B cell (primary cell): ENCODE results near the gene TNIP1. TPM values are rescaled to one million over a fixed set of nuclear protein-coding genes. Genes with fewer than 3 reads are reported as not detected.

ENCODE experiments used
- ATAC-seq: fragments of 200-7000 bp; cut with Tn5 transposase; one replicate; pipeline ENCODE4 v1.10.0; 2021; ENCODE audit warnings: low read depth, mild to moderate bottlenecking, moderate number of reproducible peaks, moderate library complexity
- CTCF ChIA-PET: fragments of 350-600 bp; sonication (Branson Sonifier 250); formaldehyde crosslinking; loops from one replicate; lab custom pipeline; 2021; ENCODE audit warnings: antibody characterized with exemption, inconsistent platforms; lab: Charles Lee
- POLR2A ChIA-PET: fragments of 350-600 bp; sonication (Branson Sonifier 250); formaldehyde crosslinking; loops from one replicate; lab custom pipeline; 2021; ENCODE audit warnings: antibody characterized with exemption; lab: Charles Lee
- DNase-seq: peaks from one replicate; pipeline ENCODE4 v3.0.0; 2013
- H2AFZ ChIP-seq: 2 replicates; pipeline ENCODE4 v1.6.1; 2012; ENCODE audit warnings: mild to moderate bottlenecking, low read depth, low read length; ENCODE audit not compliant: insufficient read depth, poor library complexity, severe bottlenecking
- H3K27ac ChIP-seq, 2 donors: 1 replicate in 1 of 2; 2 replicates in 1 of 2; pipeline ENCODE4 v1.5.1; 2012 to 2013; ENCODE audit warnings: low read length in 2 of 2, mild to moderate bottlenecking in 2 of 2, moderate library complexity in 1 of 2
- H3K27me3 ChIP-seq, 4 experiments: fragments of 200-600 bp in 1 of 4; sonication (generic) in 1 of 4; replicated peaks in 1 of 4; 1 replicate in 2 of 4; 2 replicates in 2 of 4; pipeline versions ENCODE4 v1.6.1 to v1.7.0; 2013 to 2016; ENCODE audit warnings: low read length in 3 of 4, mild to moderate bottlenecking in 2 of 4, mixed read lengths in 1 of 4, moderate library complexity in 1 of 4; ENCODE audit not compliant: insufficient read depth in 4 of 4, control insufficient read depth in 3 of 4; ENCODE audit errors: control extremely low read depth in 1 of 4
- H3K36me3 ChIP-seq, 2 experiments: replicated peaks in 1 of 2; 1 replicate in 1 of 2; 2 replicates in 1 of 2; pipeline versions ENCODE4 v1.6.1 to v1.7.1; 2013; ENCODE audit warnings: low read length in 1 of 2; ENCODE audit not compliant: insufficient read depth in 2 of 2, control insufficient read depth in 1 of 2; ENCODE audit errors: control extremely low read depth in 1 of 2, extremely low read depth in 1 of 2
- H3K4me1 ChIP-seq, 2 donors: fragments of 200-600 bp in 1 of 2; sonication (generic) in 1 of 2; 1 replicate in 1 of 2; 2 replicates in 1 of 2; pipeline versions ENCODE4 v1.5.1 to v1.6.1; 2013 to 2017; ENCODE audit warnings: low read length in 2 of 2; ENCODE audit not compliant: control insufficient read depth in 2 of 2, insufficient read depth in 2 of 2
- H3K4me2 ChIP-seq: replicated peaks from 2 replicates; pipeline ENCODE3; 2012; ENCODE audit warnings: mild to moderate bottlenecking, low read depth, low read length; ENCODE audit not compliant: poor library complexity, severe bottlenecking
- H3K4me3 ChIP-seq, 5 experiments: fragments of 200-600 bp in 1 of 5; sonication (generic) in 1 of 5; 1 replicate in 3 of 5; 2 replicates in 2 of 5; pipeline versions ENCODE4 v1.5.1 to v1.7.0; 2011 to 2016; ENCODE audit warnings: low read length in 4 of 5, mild to moderate bottlenecking in 4 of 5, low read depth in 2 of 5, control low read depth in 1 of 5, moderate library complexity in 1 of 5; ENCODE audit not compliant: insufficient read depth in 1 of 5; ENCODE audit errors: control extremely low read depth in 1 of 5, extremely low read depth in 1 of 5
- H3K79me2 ChIP-seq: fragments of 200-600 bp; sonication (generic); one replicate; pipeline ENCODE4 v1.6.0; 2016; ENCODE audit warnings: low read length; ENCODE audit not compliant: control insufficient read depth, insufficient read depth
- H3K9ac ChIP-seq: fragments of 200-600 bp; sonication (generic); 2 replicates; pipeline ENCODE4 v1.6.1; 2017; ENCODE audit warnings: mild to moderate bottlenecking, low read length, moderate library complexity
- H3K9me3 ChIP-seq, 3 donors: one replicate each; pipeline versions ENCODE4 v1.6.1 to v1.7.1; 2013; ENCODE audit warnings: low read length in 2 of 3; ENCODE audit not compliant: control insufficient read depth in 2 of 3, insufficient read depth in 1 of 3; ENCODE audit errors: control extremely low read depth in 1 of 3
- H4K20me1 ChIP-seq: 2 replicates; pipeline ENCODE4 v1.6.0; 2012; ENCODE audit warnings: mild to moderate bottlenecking, low read length; ENCODE audit not compliant: insufficient read depth, control insufficient read depth, poor library complexity, severe bottlenecking
- H3K27ac Mint-ChIP-seq: one replicate; pipeline ENCODE4 v1.8.0; 2021; ENCODE audit warnings: mixed read lengths
- H3K27me3 Mint-ChIP-seq: one replicate; pipeline ENCODE4 v1.8.0; 2021; ENCODE audit warnings: mixed read lengths
- H3K4me1 Mint-ChIP-seq: one replicate; pipeline ENCODE4 v1.8.0; 2021; ENCODE audit warnings: mixed read lengths
- H3K4me3 Mint-ChIP-seq: one replicate; pipeline ENCODE4 v1.8.0; 2021; ENCODE audit warnings: mixed read lengths
- H3K9me3 Mint-ChIP-seq: one replicate; pipeline ENCODE4 v1.8.0; 2022; ENCODE audit warnings: mixed read lengths; ENCODE audit not compliant: insufficient read depth
- EZH2 ChIP-seq: IDR thresholded peaks from 2 replicates; pipeline ENCODE4 v1.6.1; 2012; ENCODE audit warnings: borderline replicate concordance, low read depth, mild to moderate bottlenecking, moderate library complexity, low read length; ENCODE audit not compliant: insufficient read depth, poor library complexity, severe bottlenecking
- WGBS: methylation state at CpG from one replicate; pipeline ENCODE4 v1.1.5; 2013; ENCODE audit warnings: missing lambda C conversion rate; ENCODE audit not compliant: insufficient coverage; 5-methylcytosine and 5-hydroxymethylcytosine counted together
- intact Hi-C: fragments of 100-400 bp; cut with micrococcal nuclease; formaldehyde crosslinking; loops from one replicate; pipeline ENCODE4 v1.10.0; 2022
- polyA plus RNA-seq: library from polyadenylated mRNA; depleted of rRNA; stranded (reverse); fragments of >200 nt; gene quantifications from 2 replicates; pipeline ENCODE4 v1.2.3, GENCODE V29; 2012
- total RNA-seq, 2 donors: library from RNA; stranded (reverse); fragments of 120-200 nt in 1 of 2; gene quantifications; 1 replicate in 1 of 2; 2 replicates in 1 of 2; pipeline versions ENCODE4 v1.2.3 to v1.2.4, GENCODE V29; 2013 to 2022
- TF ChIP-seq, protein P1 (sequence below): fragments of 200-600 bp; IDR thresholded peaks from one replicate; pipeline ENCODE4 v1.8.0; 2022; ENCODE audit warnings: antibody characterized with exemption, mild to moderate bottlenecking

The TNIP1 gene
- total and polyA plus RNA-seq, 2 donors (not counting 1 experiment from before 2014, with no cell fraction given) = 108 to 294 TPM

DNA sequence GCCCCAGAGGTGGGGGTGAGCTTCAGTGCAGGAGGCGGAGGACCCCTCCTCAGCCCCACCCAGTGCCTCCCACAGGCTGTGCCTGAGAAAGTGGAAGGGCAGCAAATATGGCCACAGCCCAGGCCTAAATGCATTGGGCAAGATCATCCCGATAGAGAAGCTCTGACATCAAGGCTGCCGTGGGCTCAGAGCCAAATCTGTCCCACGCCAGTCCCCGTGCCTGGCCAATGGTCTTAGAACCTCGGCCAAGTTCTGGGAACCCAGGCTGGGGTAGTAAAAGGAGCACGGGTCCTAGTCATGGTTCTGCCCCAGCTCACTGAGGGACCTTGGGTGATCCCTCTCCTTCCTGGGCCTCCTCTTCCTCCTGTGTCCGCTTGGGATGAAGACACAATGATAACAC, 27.7 kb upstream of the TNIP1 start:
- TF ChIP-seq, protein P1, sequence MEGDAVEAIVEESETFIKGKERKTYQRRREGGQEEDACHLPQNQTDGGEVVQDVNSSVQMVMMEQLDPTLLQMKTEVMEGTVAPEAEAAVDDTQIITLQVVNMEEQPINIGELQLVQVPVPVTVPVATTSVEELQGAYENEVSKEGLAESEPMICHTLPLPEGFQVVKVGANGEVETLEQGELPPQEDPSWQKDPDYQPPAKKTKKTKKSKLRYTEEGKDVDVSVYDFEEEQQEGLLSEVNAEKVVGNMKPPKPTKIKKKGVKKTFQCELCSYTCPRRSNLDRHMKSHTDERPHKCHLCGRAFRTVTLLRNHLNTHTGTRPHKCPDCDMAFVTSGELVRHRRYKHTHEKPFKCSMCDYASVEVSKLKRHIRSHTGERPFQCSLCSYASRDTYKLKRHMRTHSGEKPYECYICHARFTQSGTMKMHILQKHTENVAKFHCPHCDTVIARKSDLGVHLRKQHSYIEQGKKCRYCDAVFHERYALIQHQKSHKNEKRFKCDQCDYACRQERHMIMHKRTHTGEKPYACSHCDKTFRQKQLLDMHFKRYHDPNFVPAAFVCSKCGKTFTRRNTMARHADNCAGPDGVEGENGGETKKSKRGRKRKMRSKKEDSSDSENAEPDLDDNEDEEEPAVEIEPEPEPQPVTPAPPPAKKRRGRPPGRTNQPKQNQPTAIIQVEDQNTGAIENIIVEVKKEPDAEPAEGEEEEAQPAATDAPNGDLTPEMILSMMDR = no peak
- TF ChIP-seq EZH2 = no peak
- no peak overlapping the region for H3K4me3 ChIP-seq
- peaks cover 10 to 94% of the 10 kb centered on the region in 2 experiments for H3K36me3 ChIP-seq
- Mint-ChIP-seq H3K9me3 (no peaks in the 10 kb centered on the region), H3K4me3 (no peak overlapping the region), H3K4me1 (peaks cover 23% of the 10 kb centered on the region), H3K27ac (no peak overlapping the region), H3K27me3 (no peaks in the 10 kb centered on the region)
- ATAC-seq = no peak
- H3K9ac ChIP-seq = no peak overlapping the region
- H3K4me1 ChIP-seq = peaks cover 4 to 20% of the 10 kb centered on the region in 2 donors
- ChIA-PET CTCF (interaction anchor here (0.5 to 48.0 kb wide), 5 partner anchors 10 to 201 kb away, joined by 3 to 1701 read pairs (median 8); partner anchors contain the start of gene ANXA6), POLR2A (no interaction called here)
- no peaks in the 10 kb centered on the region for H3K9me3 ChIP-seq
- no peak overlapping the region for H2AFZ ChIP-seq
- no peak overlapping the region for H3K27ac ChIP-seq
- no peak overlapping the region for H3K4me2 ChIP-seq
- H3K79me2 ChIP-seq = peaks cover 27% of the 10 kb centered on the region
- WGBS = 96% methylated on average over 7 of the region's 8 CpGs
- H4K20me1 ChIP-seq = peaks cover 48% of the 10 kb centered on the region
- DNase-seq = no peak
- H3K27me3 ChIP-seq = no peaks in the 10 kb centered on the region
- intact Hi-C loops = no loop called here

GRCh38 chr5:151107738-151108520, 27.1 kb upstream of the TNIP1 start:
- peaks cover 11 to 97% of the 10 kb centered on the region in 2 experiments for H3K36me3 ChIP-seq
- H4K20me1 ChIP-seq = peaks cover 51% of the 10 kb centered on the region
- intact Hi-C loops = no loop called here
- no peak overlapping the region for H2AFZ ChIP-seq
- ChIA-PET CTCF (interaction anchor here (0.5 to 48.0 kb wide), 6 partner anchors 9 to 202 kb away, joined by 3 to 1701 read pairs (median 14); partner anchors contain the start of gene ANXA6), POLR2A (no interaction called here)
- no peak for ATAC-seq
- TF ChIP-seq EZH2 = no peak
- TF ChIP-seq, protein P1 = no peak
- H3K4me1 Mint-ChIP-seq = peaks cover 23% of the 10 kb centered on the region
- WGBS = 93% methylated on average over 7 of the region's 11 CpGs
- H3K9ac ChIP-seq = no peak overlapping the region
- H3K4me2 ChIP-seq = no peak overlapping the region
- no peaks in the 10 kb centered on the region for H3K9me3 ChIP-seq
- H3K27me3 Mint-ChIP-seq = no peaks in the 10 kb centered on the region
- H3K27ac ChIP-seq = no peak overlapping the region
- no peaks in the 10 kb centered on the region for H3K9me3 Mint-ChIP-seq
- peaks cover 4 to 20% of the 10 kb centered on the region in 2 donors for H3K4me1 ChIP-seq
- H3K27ac Mint-ChIP-seq = no peak overlapping the region
- no peaks in the 10 kb centered on the region for H3K27me3 ChIP-seq
- no peak overlapping the region for H3K4me3 ChIP-seq
- DNase-seq = no peak
- H3K79me2 ChIP-seq = peaks cover 23% of the 10 kb centered on the region
- no peak overlapping the region for H3K4me3 Mint-ChIP-seq
